H1 (cell line): ENCODE measurements around the gene PMEPA1.

ENCODE experiments used
- CTCF ChIP-seq, 3 experiments: IDR thresholded peaks; 1 replicate in 2 of 3; 2 replicates in 1 of 3; pipeline versions ENCODE4 v1.5.1 to v1.6.1; 2011; ENCODE audit warnings: low read length in 3 of 3, mild to moderate bottlenecking in 3 of 3, inconsistent platforms in 2 of 3, low read depth in 1 of 3, moderate library complexity in 1 of 3; ENCODE audit not compliant: insufficient read depth in 1 of 3; ENCODE audit errors: control extremely low read depth in 1 of 3
- POLR2A ChIP-seq, 2 experiments: IDR thresholded peaks; 1 replicate in 1 of 2; 2 replicates in 1 of 2; pipeline ENCODE4 v1.6.1; 2011; ENCODE audit warnings: low read depth in 2 of 2, low read length in 2 of 2, mild to moderate bottlenecking in 2 of 2; ENCODE audit errors: control extremely low read depth in 1 of 2
- POLR2AphosphoS5 ChIP-seq: IDR thresholded peaks from 2 replicates; pipeline ENCODE4 v1.6.1; 2011; ENCODE audit warnings: low read depth, low read length
- RNF2 ChIP-seq: fragments of 200-900, 300-1000 bp; sonication (generic); IDR thresholded peaks from 2 replicates; pipeline ENCODE4 v1.7.1; 2016; ENCODE audit warnings: borderline replicate concordance, low read depth, mild to moderate bottlenecking, antibody characterized with exemption, low read length; ENCODE audit not compliant: poor library complexity, severe bottlenecking; ENCODE audit errors: missing control alignments
- TAF1 ChIP-seq: IDR thresholded peaks from 2 replicates; pipeline ENCODE4 v1.6.1; 2011; ENCODE audit warnings: mild to moderate bottlenecking, low read depth, low read length
- YY1 ChIP-seq: IDR thresholded peaks from 2 replicates; pipeline ENCODE4 v1.6.1; 2011; ENCODE audit warnings: low read depth, mild to moderate bottlenecking, low read length

DNA sequence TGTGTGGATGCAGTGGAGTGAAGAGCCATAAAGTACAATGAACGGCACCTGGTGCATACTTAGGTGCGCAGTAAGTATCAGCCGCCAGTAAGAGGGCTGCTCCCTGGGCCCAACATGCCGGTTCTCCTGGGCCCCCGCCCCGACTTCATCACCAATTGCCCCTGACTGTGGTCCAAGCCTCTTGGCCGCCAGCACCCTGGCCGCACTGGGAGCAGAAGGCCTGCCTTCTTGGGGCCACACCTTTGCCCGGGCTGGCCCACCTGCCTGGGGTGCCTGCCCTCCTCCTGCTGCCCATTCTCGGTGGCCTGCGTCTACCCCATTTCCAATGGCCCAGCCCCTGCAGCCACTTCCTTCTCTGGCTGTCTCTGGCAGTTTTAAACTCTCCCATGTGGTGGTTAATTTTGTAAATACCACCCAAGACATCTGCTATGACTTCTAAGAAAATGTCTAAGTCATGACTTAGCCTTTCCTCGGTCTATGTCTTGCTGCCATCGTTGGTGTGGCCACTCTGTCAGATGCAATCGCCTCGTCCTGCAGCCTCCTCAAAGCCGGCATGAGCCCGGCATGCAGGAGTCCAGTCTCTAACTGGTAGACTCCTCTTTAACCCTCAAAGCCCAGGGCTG is 36.8 kb downstream of the PMEPA1 start:
- TF ChIP-seq YY1 (no peak), POLR2AphosphoS5 (no peak), TAF1 (no peak), POLR2A (IDR thresholded peaks at IDR 0.05; ENCODE audit: control extremely low read depth in 1 of 2, low read depth in 2 of 2, low read length in 2 of 2) (no peak), RNF2 (no peak), CTCF (IDR thresholded peaks at IDR 0.05; ENCODE audit: control extremely low read depth in 1 of 3, insufficient read depth in 1 of 3, low read depth in 1 of 3, low read length in 3 of 3) (no peak)
